NT2/D1 (cell line): ENCODE measurements around the gene TRMT6.

ENCODE experiments used
- SUZ12 ChIP-seq: IDR thresholded peaks from 2 replicates; pipeline ENCODE4 v1.6.1; 2011; ENCODE audit not compliant: insufficient read length, insufficient read depth; ENCODE audit errors: extremely low read depth
- YY1 ChIP-seq: IDR thresholded peaks from 2 replicates; pipeline ENCODE4 v1.6.1; 2011; ENCODE audit not compliant: insufficient read length, insufficient read depth
- ZNF274 ChIP-seq: IDR thresholded peaks from 2 replicates; pipeline ENCODE4 v1.6.1; 2011; ENCODE audit warnings: mild to moderate bottlenecking, low read depth, low read length

DNA sequence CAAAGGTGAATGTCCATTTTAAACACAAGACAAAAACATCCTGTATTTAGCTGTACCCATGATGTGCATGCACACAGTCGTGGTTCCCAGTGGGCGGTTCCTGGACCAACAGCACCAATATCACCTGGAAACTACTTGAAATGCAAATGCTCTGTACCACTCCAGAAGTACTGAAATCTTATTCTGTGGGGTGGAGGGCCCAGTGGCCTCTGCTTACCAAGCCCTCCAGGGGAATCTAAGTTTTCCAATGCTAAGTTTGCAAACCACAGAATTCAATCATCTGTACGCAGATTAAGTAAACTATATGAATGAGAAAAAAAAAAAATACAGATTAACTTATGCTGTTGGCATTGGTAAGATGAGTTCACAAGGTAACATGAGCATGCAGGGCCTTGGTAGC, 14.1 kb downstream of the TRMT6 start:
- TF ChIP-seq YY1: no peak
- TF ChIP-seq ZNF274: no peak
- no peak for TF ChIP-seq SUZ12
